HG03196 (cell line): ENCODE data around the gene ATRIP.

Source experiments
- ATAC-seq: cut with Tn5 transposase; IDR thresholded peaks from one replicate; pipeline ENCODE4 v1.9.1; 2021; ENCODE audit not compliant: unreplicated experiment

Gene ATRIP

DNA sequence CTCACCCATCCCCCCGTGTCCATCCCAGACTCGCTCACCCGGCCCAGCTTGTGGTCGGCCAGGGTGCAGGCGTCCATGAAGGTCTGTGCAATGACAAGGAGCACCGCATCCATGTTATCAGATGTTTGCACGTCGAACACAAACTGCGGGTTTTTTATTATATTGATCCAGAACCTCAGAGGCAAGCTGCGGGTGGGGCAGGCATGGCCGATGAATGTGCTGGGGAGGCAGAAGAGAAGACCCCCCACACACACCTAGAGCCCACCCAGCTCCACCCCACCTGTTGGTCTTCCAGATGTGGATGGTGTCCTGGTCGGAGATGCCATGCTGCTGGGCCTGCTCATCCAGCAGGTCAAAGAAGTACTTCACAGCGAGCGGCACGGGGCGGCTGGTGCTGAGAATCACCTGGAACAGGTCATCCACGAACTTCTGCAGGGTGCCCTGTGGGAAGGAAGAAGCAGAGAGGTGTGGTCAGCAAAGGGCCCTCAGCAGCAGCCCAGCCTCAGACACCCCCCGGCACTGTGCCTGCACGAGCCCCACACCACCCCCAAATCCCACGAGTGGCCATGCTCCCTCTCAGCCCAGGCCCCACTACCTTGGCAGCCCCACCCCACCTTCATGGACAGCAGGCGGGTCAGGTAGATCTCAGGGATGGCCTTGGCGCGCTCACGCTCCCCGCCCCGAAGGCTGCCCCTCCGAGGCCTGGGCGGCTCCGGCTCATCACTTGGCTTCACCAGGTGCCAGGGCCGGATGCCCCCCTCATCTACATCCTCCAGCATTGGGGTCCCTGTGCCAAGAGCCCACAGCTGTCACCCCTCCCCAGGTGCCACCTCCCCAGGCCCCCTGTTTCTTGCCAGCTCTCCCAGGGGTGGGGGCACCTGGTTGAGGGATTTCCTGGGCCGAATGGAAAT, 37.0 kb upstream of the ATRIP start:
- no peak for ATAC-seq

DNA sequence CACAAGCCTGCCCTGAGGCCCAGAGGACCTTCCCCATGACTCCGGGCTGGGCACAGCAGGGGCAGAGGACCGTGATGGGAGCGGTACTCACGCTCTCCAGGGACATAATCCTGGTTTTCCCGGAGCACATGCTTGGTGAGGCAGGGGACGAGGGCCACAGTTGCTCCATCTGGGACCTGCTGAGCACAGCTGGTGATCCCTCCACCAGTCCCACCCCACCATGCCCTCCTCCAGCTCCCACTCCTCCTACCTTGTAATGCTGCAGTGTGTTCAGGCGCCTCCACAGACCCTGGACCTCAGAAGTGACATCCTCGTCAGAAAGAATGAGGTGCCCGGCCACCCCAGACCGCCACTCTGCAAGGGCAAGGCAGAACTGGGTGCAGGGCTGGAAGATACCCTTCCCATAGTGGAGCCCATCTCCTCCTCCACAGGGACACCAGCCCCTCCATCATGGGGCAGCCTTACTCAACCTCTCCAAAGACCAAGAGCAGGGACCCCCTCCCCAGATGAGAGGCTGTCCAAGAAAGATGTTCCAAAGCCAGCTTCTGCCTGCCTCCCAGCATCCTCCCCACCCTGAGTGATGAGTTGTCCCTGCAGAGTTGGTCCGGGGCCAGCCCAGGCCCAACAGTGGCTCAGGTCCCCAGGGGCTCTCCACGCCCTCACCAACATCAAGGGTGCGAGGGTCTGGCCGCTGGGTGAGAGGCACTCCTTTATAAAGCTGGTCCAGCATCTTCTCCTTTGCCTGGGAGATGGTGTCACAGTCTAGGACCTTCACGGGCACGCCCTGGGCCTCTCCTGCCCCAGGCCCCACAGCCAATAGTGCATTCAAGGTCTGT, 36.1 kb upstream of the ATRIP start:
- ATAC-seq, result no peak

DNA sequence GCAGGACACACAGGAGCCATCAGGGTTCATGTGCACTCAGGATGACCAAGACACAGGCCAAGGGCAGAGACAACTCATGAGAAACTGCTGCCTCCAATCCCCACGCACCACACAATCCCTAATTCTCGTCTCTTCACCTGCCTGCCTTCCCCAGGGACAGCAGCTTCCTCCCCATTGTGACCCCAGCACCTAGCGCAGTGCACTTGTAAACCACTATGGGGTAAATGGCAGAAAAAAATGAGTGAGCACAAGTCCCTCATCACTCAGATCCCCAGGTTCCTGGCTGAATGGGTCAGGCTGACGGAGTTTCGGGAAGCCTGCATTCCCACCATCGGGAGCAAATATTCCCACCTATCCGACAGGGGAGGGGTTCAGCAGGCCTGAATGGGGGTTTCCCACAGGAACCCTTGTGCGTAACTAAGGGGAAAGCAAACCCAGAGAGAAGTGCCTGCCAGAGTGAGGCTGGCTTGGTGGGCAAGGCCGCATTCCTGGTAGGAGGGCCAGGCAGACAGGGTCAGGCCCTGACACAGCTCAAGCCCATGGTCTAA, 35.4 kb upstream of the ATRIP start:
- ATAC-seq, result no peak

DNA sequence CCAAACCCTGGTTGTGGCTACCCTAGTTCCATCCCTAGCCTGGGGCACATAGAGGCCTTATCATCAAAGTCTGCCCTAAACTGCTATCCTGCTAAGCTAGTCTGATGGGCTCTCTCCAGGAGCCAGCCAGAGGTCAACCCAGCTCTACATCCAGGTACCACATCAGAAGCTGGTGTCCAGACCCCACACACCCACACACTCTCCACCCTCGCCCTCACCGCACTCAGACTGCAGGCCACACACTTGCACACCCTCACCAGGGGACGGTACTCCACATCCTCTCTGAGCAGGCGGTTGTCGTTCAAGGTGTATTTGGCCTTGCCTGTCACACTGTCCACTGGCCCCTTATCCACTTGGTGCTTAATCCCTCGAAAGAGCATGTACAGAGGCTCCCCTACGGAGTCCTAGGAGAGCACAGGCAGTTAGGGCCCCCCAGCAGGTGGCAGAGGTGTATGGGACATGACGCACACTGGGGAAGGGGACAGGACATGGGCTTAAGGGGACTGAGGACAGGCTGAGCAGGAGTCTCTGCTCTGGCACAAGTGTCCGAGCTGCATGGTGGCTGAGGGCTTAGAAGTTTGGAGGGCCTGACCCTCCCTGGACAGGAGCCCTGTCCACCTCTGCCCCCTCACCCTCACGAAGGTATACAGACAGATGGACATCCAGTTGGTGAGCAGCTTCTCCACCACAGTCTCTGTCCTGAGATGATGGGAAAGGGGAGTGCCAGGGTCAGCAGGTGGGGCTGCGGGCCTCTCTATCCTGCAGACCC, 34.7 kb upstream of the ATRIP start:
- no peak for ATAC-seq

DNA sequence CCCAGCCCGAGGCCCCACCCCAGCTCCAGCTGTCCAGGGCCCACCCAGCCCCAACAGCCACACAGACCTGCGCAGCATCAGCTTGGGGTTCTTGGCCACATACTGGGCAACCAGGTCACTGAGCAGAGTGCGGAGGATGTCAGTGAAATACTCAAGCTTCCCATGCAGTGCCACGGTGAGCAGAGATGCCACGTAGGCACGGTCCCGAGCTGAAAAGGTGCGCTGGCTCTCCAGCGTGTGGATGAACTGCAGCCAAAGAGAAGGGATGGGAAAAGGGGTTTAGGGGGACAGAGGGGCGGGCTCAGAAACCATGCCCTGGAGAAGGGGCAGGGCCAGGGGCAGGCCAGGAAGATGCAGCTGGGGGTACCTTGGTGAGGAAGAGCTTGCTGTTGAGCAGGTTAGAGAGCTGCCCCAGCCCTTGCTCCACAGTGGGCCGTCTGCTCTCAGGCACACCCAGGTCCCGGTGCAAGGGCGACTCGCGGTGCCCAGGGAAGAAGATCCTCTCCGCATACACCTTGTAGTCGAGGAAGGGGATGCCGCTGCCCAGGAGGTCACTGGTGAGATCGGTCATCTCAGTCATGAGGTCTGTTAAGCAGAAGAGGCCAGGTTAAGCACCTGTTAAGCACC, 34.0 kb upstream of the ATRIP start:
- no peak for ATAC-seq

DNA sequence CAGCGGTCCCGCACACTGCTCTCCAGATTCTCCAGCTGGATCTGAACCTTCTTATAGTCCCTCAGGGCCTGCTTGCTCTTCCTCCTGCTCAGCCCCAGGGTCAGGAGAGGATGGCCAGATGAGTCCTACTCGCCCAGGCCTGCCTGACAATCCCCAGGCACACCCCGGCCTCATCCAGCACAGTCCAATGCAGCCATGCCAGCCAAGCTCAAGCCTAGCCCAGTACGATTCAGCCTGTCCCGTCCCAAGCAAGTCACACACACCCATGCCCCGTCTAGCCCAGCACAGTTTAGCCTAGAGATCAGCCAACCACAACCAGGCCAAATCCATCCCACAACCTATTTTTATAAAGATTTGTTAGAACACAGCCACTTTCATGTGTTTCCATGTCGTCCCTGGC, 33.5 kb upstream of the ATRIP start:
- ATAC-seq, result no peak

DNA sequence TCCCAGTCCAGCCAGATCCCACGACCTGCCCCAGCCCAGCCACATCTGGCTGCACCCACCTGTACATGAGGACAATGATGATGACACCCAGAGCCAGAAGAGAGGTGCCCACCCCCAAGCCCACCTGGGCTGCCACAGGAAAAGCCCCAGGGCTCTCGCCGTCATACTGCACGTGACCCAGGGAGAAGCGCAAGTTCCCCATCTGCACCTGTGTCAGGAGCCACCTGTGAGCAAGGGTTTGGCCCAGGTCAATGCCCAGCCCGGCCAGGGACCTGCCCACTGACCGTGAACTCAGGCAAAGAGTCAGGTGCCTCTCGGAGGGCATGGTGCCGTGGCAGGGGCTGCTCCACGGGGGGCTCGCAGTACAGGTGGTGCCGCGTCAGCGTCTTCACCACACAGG, 32.9 kb upstream of the ATRIP start:
- no peak for ATAC-seq

DNA sequence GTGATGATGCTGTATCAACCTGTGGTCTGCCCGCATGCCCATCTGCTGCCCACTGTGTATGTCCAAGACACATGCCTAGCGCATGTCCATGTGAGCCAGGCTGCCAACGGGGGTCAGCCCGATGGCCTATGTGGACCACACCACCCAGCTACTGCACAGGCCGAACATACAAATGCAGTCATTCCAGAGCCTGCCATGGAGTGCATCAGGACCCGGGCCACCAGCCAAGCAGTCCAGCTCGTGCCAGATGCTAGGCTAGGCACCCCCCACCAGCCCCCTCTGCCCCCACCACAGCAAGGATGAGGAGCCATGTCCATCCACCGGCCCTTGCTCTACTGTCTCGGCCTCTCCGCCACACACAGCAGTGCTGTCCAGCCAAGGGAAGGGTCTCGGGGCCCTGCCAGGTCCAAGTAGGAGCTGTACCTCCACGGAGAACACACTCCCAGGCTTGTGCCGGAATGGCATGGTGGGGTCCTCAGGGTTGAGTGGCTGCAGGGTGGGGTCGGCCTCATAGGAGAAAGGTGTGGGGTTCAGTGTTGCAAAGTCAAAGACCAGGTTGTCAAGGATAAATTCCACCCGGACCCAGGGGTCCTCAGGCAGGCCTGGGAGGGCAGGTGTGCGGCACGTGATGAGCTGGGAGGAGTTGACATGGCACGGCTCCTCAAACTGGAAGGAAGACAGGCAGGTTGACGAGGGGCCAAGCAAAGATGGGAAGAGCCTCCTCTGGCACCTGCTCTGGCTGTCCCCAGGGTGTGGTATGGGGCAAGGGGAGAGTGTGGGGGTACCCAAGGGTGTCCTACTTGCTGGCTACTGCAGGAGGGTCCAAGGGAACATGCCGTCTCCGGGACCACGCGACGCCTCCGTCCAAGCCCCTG, 31.9 kb upstream of the ATRIP start:
- no peak for ATAC-seq

DNA sequence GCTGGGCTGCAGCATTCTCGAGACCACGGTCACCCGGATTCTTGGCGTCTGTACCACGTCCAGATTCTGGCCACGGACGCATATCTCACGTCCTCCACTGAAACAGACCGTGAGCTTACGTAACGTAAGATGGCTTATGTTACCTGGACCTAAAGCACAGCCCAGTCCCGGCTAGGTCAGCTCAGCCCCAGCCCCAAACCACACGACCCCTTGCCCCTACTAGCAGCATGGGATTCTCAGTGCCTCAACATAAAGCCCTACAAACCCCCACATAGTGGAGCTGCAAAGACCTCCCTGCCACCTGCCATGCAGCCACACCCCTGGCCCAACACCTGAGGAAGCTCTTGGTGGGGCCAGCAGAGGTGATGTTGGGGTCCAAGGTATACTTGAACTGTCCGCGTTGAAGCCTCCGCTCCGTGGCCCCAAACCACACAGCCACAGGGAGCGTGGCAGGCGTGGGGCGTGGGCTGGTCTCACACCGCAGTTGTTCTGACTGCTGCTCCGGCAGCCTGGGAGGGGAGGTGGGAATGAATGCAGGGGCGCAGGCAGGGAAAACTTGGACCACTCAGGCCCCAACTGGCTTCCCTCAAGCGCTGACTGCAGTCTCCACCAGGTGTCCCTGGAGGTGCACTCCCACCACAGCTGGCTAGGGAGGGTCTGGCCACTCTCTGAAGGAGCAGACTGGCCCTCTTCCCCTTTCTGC, 31.1 kb upstream of the ATRIP start:
- ATAC-seq, result no peak

DNA sequence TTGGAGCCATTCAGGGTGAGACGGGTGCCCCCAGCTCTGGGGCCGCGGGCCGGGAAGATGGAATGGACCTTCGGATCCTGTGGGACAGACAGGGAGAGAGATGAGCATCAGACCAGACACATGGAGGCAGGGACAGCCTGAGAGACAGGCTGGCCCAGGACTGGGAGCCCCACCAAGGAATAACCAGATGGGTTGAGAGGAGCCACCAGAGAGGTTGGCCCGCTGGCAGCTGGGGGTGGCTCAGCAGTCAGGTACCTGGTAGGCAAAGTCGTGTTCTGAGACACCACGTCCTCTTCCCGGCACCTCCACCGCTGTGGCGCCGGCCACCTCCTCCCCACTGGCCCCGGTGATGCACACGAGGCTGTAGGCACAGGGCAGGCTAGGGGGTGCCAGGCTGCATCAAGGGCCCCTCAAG, 30.4 kb upstream of the ATRIP start:
- no peak for ATAC-seq

DNA sequence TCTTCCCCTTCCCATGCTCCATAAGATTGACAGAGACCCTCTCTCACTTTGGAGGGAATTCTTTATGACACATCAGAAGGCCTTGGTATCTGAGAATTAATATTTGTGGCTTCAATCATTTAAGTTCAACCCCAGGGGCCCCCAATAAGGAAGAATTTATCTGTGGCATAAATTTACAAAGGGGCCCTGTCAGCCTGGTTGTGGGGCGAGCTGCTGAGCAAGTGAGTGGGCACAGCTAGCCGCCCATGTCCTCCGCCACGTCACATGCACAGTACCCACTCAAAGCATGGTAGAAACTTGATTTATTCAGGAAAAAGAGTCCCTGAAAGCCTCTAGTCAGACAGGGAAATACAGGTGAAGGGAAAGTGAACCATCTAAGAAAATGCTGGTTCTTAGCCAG, 30.0 kb upstream of the ATRIP start:
- ATAC-seq, result no peak

DNA sequence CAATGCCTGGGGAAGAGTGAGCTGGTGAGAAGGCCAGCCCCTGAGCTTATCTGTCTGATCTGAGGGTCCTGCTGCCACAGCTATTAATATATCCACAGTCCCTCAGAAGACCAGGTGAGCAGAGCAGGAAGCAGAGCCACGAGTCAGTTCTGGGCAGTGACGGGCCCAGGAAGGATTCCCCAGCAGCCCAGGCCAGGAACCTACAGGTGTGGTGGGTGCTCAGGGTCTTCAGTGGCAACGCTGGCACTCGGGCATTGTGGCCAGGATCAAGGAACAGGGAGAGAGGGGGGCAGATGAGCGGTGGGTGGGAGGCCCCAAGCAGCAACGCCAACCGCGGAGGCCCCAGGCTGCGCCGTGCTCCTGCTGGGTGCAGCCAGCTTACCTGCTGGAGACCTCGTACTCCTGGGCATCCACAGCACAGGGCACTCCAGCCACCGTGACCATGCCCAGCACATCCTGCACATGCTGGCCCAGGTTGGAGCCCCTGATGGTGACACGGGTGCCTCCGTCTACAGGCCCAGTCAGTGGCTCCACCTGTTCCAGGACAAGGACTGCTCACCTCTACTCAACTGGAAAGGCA, 28.9 kb upstream of the ATRIP start:
- no peak for ATAC-seq

DNA sequence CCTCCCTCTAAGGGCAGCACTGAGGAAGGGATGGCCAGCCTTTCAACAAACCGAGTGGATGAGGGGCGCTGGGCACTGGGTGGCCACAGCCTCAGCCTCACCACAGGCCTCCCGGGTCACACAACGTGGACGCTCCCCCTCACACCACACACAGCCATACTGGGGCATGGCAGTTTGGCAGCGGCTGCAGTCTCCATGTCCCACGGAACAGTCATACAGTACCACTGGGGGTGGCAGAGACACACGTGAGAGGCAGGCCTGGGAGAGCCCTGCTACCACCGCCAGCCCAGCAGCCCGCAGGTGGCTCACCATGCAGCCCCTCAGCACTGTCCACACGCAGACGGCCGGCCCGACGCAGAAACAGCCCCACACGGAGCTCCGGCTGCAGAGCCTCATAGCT, 28.4 kb upstream of the ATRIP start:
- ATAC-seq, result no peak

DNA sequence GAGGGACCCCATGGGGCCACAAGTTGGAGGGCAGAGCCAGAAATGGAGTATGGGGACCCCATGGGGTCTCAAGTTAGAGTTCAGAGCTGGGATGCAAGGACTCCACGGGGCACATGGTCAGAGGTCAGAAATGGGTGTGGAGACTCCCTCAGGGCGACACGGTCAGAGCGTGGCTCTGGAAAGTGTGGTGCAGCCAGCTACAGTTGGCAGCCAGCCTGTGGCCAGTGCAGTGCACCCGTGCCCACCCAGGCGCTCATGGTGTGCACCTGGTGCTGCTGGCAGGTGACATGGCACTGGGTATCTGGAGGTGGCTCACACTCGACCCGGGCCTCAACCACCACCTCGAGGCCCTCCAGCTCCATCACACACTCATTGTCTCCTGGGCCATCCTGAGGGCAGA, 27.9 kb upstream of the ATRIP start:
- no peak for ATAC-seq

DNA sequence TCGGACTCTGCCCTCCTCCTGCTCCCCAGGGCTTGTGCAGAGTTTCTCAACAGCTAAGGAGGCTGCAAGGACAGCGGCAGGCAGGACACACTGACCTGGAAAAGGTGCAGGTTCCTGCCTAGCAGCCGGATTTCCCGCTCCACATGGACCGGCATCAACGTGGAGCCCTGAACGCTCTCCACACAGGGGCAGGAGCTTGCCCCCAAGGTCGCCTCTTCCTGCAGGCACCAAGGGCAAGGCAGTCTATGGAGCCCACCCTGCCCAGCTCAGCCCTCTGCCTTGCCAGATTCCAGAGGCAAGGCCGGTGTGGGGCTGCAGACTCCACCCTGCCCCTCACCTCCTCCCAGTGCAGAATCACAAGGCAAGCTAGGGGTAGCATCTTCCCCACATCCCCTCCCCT, 27.4 kb upstream of the ATRIP start:
- no peak for ATAC-seq

DNA sequence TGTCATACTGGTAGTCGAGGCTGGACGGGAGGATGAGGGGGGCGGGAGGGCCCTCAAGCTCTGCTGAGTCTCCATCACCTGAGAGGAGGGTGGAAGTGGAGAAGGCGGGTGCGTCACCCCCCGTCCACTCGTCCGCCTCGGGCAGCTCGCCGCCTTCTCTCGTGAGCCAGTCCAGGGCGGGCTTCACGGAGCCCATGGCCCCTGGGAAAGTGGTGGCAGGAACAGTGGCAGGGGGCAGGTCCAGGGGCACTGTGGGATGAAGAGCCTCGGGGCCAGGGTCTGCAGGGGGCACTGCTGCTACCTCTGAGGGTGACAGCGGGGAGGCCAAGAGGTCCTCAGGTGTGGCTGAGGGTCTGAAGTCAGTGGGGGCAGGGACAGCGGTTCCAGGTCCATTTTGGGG, 26.9 kb upstream of the ATRIP start:
- no peak for ATAC-seq

DNA sequence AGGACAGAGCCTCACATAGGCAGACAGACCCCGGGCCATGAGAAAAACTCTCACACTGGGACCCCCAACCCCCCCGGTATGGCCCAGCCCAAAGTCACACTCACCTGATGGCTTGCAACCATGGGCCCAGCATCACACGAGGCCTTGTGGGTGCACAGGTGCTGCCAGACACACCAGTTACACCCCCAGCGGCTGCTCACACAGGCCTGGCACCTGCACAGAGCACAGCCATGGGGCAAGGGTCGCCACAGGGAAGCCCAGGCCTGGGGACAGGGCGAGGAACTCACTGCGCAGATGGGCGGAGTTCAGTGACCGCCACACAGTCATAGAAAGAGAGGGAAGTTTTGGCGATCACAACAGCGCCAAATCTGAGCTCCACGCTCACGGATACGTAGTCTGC, 26.0 kb upstream of the ATRIP start:
- no peak for ATAC-seq

DNA sequence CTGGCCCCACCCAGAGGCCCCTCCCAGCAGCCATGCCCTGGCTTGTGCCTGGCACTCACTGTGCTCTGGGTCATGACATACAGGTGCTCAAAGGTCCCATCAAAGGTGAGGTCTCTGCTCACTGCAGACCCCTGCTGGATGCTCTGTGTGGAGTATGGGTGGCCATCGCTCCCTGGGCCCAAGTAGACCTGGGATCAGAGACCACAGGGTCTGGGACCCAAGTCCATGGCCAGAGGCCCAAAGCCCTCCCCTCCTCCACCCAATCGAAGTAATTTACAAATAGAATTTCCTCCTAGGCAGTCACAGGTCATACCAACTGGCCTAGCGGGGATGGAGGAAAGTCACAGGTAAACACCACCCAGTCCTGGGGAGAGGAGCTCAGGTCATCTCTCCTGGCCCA, 24.3 kb upstream of the ATRIP start:
- ATAC-seq, result no peak

DNA sequence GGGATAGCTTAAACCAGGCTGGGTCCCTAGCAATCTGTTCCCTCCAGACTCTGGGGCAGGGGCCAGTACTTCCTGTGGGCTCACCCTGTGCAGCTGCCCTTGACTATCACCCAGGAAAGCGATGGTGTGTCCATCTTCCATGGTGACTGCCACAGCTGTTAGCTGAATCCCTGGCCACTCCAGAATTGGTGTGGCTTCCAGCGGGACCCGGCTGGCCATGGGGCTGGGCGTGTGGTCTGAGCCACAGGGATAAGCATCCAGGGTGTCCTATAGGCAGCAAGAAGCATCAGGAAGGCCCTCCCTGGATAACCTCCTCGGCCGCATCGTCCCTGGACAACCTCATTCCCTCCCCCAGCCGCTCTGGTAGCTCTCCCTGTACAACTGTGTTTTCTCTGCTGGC, 23.9 kb upstream of the ATRIP start:
- ATAC-seq, result no peak
